ENCODE measurements around the gene RASAL3. TPM values are rescaled to one million over a fixed set of nuclear protein-coding genes. Genes with fewer than 3 reads are reported as not detected.

Gene RASAL3
- total RNA-seq, 1 experiment from 2014 or later, result 1.1 TPM

DNA sequence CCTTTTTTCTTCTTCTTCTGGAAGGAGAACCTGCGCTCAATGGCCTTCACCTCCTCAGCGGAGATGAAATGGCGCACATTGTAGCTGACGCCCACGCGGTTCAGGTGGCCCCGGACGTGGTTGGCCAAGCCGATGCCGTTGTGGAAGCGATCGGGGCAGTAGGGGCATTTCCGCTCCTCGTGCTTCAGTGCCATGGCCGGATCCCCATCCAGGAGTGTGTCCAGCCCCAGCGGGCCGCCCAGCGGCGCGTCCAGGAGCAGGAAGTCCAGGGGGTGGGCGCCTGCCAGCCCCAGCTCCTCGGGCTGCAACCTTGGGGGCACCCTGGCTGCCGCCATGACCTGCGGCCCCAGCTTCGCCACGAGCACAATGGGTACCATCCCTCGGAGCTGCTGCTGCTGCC is 25.8 kb downstream of the RASAL3 start:
- no peak for TF ChIP-seq EZH2 (IDR thresholded peaks at IDR 0.05; ENCODE audit: borderline replicate concordance, low read depth, low read length, poor library complexity, severe bottlenecking)
- TF ChIP-seq, protein P1, sequence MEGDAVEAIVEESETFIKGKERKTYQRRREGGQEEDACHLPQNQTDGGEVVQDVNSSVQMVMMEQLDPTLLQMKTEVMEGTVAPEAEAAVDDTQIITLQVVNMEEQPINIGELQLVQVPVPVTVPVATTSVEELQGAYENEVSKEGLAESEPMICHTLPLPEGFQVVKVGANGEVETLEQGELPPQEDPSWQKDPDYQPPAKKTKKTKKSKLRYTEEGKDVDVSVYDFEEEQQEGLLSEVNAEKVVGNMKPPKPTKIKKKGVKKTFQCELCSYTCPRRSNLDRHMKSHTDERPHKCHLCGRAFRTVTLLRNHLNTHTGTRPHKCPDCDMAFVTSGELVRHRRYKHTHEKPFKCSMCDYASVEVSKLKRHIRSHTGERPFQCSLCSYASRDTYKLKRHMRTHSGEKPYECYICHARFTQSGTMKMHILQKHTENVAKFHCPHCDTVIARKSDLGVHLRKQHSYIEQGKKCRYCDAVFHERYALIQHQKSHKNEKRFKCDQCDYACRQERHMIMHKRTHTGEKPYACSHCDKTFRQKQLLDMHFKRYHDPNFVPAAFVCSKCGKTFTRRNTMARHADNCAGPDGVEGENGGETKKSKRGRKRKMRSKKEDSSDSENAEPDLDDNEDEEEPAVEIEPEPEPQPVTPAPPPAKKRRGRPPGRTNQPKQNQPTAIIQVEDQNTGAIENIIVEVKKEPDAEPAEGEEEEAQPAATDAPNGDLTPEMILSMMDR (conservative IDR thresholded peaks at IDR 0.05; ENCODE audit: low read depth, low read length), result no peak
- BruUV-seq (replicated peaks), result no TSS peak
- Histone ChIP-seq H3K27me3 (replicated peaks; ENCODE audit: insufficient read depth, low read depth, low read length, poor library complexity) (no peaks in the 10 kb centered on the region), H3K4me1 (ENCODE audit: insufficient read depth, low read length, poor library complexity, severe bottlenecking) (peaks cover 2% of the 10 kb centered on the region), H3K36me3 (ENCODE audit: insufficient read depth, low read length, poor library complexity, severe bottlenecking) (no peaks in the 10 kb centered on the region), H3K9me3 (ENCODE audit: low read depth, low read length, poor library complexity, severe bottlenecking) (no peaks in the 10 kb centered on the region), H3K27ac (ENCODE audit: low read depth, low read length, poor library complexity, severe bottlenecking) (no peak overlapping the region), H3K4me3 (ENCODE audit: low read depth, low read length, poor library complexity, severe bottlenecking) (no peak overlapping the region)
- ChIA-PET POLR2A (ENCODE audit: low non-redundant PET) (no interaction called here), CTCF (no interaction called here)
- DNase-seq (ENCODE audit: low spot score), result no peak
- intact Hi-C loops (cut with micrococcal nuclease; ENCODE audit: unreplicated experiment), result no loop called here

DNA sequence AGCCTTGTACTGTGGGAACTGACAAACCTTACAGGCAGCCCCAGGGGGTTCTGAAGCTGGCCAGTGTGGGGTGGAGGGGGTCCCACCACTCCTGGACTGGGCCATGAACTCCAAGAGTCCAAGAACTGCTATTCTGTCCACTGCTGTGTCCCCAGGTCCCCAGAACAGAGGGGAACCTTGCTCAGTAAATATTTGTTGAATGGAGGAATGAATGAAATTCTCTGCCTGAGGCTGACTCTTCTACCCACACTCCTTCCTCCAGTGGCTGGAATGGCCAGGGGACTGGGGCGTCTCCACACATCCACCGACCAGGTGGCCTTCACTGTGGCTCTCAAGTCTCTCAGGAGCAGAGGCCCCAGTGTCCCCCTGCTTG is 26.2 kb downstream of the RASAL3 start:
- no peaks in the 10 kb centered on the region for H3K9me3 ChIP-seq (ENCODE audit: low read depth, low read length, poor library complexity, severe bottlenecking)
- peaks cover 5% of the 10 kb centered on the region for H3K4me1 ChIP-seq (ENCODE audit: insufficient read depth, low read length, poor library complexity, severe bottlenecking)
- ChIA-PET CTCF (no interaction called here), POLR2A (ENCODE audit: low non-redundant PET) (no interaction called here)
- no peak for DNase-seq (ENCODE audit: low spot score)
- no peaks in the 10 kb centered on the region for H3K36me3 ChIP-seq (ENCODE audit: insufficient read depth, low read length, poor library complexity, severe bottlenecking)
- BruUV-seq (replicated peaks), result no TSS peak
- H3K27ac ChIP-seq (ENCODE audit: low read depth, low read length, poor library complexity, severe bottlenecking), result no peak overlapping the region
- no peak overlapping the region for H3K4me3 ChIP-seq (ENCODE audit: low read depth, low read length, poor library complexity, severe bottlenecking)
- H3K27me3 ChIP-seq (replicated peaks; ENCODE audit: insufficient read depth, low read depth, low read length, poor library complexity), result no peaks in the 10 kb centered on the region
- intact Hi-C loops (cut with micrococcal nuclease; ENCODE audit: unreplicated experiment), result no loop called here
- TF ChIP-seq EZH2 (IDR thresholded peaks at IDR 0.05; ENCODE audit: borderline replicate concordance, low read depth, low read length, poor library complexity, severe bottlenecking), result no peak

DNA sequence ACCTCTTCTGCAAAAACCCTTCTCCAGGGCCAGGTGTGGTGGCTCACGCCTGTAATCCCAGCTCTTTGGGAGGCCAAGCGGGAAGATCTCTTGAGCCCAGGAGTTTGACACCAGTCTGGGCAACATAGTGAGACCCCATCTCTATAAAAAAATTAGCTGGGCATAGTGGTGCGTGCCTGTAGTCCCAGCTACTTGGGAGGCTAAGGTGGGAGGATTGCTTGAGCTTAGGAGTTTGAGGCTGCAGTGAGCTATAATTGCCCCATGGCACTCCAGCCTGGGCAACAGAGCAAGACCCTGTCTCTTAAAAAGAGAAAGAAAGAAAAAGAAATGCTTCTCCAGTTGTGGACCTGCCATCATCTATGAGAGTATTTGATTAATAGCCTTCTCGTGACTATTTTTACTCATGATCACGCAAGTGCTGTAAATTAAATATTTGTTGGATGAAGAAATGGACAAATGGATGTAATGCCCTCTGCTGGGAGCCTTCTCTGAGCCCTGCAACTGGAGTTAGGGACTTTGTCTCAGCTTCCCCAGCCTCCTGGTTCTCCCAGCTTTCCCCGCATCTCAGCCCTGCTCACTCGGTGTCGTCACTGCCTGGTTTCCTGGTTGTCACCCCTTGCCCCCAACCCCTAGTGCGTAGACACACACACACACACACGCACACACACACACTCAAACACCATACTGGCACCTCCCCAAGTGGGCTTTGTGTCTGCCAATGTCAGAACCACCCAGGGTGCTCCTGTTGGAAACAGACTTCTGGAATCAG is 26.8 kb downstream of the RASAL3 start:
- ChIA-PET POLR2A (ENCODE audit: low non-redundant PET) (interaction anchor here (0.9 kb wide), 1 partner anchor 18 kb away, joined by 4 read pairs; no protein-coding TSS in a partner anchor), CTCF (interaction anchor here (0.9 kb wide), 1 partner anchor 19 kb away, joined by 3 read pairs; the partner anchor contains the start of gene AKAP8L)
- intact Hi-C loops (cut with micrococcal nuclease; ENCODE audit: unreplicated experiment), result no loop called here
- no peaks in the 10 kb centered on the region for H3K27me3 ChIP-seq (replicated peaks; ENCODE audit: insufficient read depth, low read depth, low read length, poor library complexity)
- no peaks in the 10 kb centered on the region for H3K9me3 ChIP-seq (ENCODE audit: low read depth, low read length, poor library complexity, severe bottlenecking)
- no peak for DNase-seq (ENCODE audit: low spot score)
- BruUV-seq (replicated peaks), result no TSS peak
- H3K27ac ChIP-seq (ENCODE audit: low read depth, low read length, poor library complexity, severe bottlenecking), result no peak overlapping the region
- H3K4me3 ChIP-seq (ENCODE audit: low read depth, low read length, poor library complexity, severe bottlenecking), result no peak overlapping the region
- no peak for TF ChIP-seq EZH2 (IDR thresholded peaks at IDR 0.05; ENCODE audit: borderline replicate concordance, low read depth, low read length, poor library complexity, severe bottlenecking)
- TF ChIP-seq, protein P1 (conservative IDR thresholded peaks at IDR 0.05; ENCODE audit: low read depth, low read length), result no peak
- H3K4me1 ChIP-seq (ENCODE audit: insufficient read depth, low read length, poor library complexity, severe bottlenecking), result peaks cover 5% of the 10 kb centered on the region
- no peaks in the 10 kb centered on the region for H3K36me3 ChIP-seq (ENCODE audit: insufficient read depth, low read length, poor library complexity, severe bottlenecking)

DNA sequence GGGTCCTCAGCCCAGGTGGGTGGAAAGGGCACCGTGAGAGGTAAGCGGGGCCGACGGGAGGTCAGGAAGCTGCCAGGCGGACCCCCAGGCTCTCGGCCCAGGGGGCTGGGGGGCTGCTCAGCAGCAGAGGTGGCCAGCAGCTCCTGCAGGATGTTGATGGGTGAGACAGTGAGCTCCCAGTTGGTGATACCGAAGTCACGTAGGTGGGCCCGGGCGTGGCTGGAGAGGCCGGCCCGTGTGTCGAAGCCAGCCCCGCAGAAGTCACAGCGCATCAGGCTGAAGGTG is 27.6 kb downstream of the RASAL3 start:
- BruUV-seq (replicated peaks), result no TSS peak
- no peak for DNase-seq (ENCODE audit: low spot score)
- H3K9me3 ChIP-seq (ENCODE audit: low read depth, low read length, poor library complexity, severe bottlenecking), result no peaks in the 10 kb centered on the region
- POLR2A ChIA-PET (ENCODE audit: low non-redundant PET), result interaction anchor here (0.9 kb wide), 1 partner anchor 18 kb away, joined by 4 read pairs; no protein-coding TSS in a partner anchor
- no peaks in the 10 kb centered on the region for H3K36me3 ChIP-seq (ENCODE audit: insufficient read depth, low read length, poor library complexity, severe bottlenecking)
- no peak overlapping the region for H3K4me3 ChIP-seq (ENCODE audit: low read depth, low read length, poor library complexity, severe bottlenecking)
- H3K27me3 ChIP-seq (replicated peaks; ENCODE audit: insufficient read depth, low read depth, low read length, poor library complexity), result no peaks in the 10 kb centered on the region
- intact Hi-C loops (cut with micrococcal nuclease; ENCODE audit: unreplicated experiment), result no loop called here
- H3K27ac ChIP-seq (ENCODE audit: low read depth, low read length, poor library complexity, severe bottlenecking), result no peak overlapping the region
- peaks cover 5% of the 10 kb centered on the region for H3K4me1 ChIP-seq (ENCODE audit: insufficient read depth, low read length, poor library complexity, severe bottlenecking)
- TF ChIP-seq, protein P1 (conservative IDR thresholded peaks at IDR 0.05; ENCODE audit: low read depth, low read length), result no peak
- TF ChIP-seq EZH2 (IDR thresholded peaks at IDR 0.05; ENCODE audit: borderline replicate concordance, low read depth, low read length, poor library complexity, severe bottlenecking), result no peak
- CTCF ChIA-PET, result interaction anchor here (0.9 kb wide), 1 partner anchor 18 kb away, joined by 3 read pairs; the partner anchor contains the start of gene AKAP8L

Measured in A673 (cell line).